OCI-LY1 (cell line): ENCODE data around the gene OXLD1.

ENCODE experiments used
- H2AFZ ChIP-seq: fragments of 200-600 bp; sonication (generic), shearing (Covaris generic); 2 replicates; pipeline ENCODE4 v1.6.0; 2014; ENCODE audit warnings: antibody characterized with exemption, mild to moderate bottlenecking, low read length
- H3F3A ChIP-seq: fragments of 200-600 bp; sonication (generic), shearing (Covaris generic); 2 replicates; pipeline ENCODE4 v1.6.0; 2014; ENCODE audit warnings: mild to moderate bottlenecking, antibody characterized with exemption, low read length, moderate library complexity; ENCODE audit not compliant: insufficient read depth
- H3K27ac ChIP-seq: fragments of 200-600 bp; sonication (generic); 2 replicates; pipeline ENCODE4 v1.5.1; 2014; ENCODE audit warnings: low read length, mixed run types, mild to moderate bottlenecking, low read depth; ENCODE audit not compliant: poor library complexity, severe bottlenecking
- H3K27me3 ChIP-seq: fragments of 200-600 bp; sonication (generic); 2 replicates; pipeline ENCODE4 v1.6.0; 2014; ENCODE audit warnings: antibody characterized with exemption, mild to moderate bottlenecking, low read length, moderate library complexity; ENCODE audit not compliant: insufficient read depth
- H3K36me3 ChIP-seq: fragments of 200-600 bp; sonication (generic); 2 replicates; pipeline ENCODE4 v1.6.1; 2014; ENCODE audit warnings: mild to moderate bottlenecking, antibody characterized with exemption, low read length, moderate library complexity, mixed read lengths; ENCODE audit not compliant: insufficient read depth
- H3K4me1 ChIP-seq: fragments of 200-600 bp; sonication (generic); 2 replicates; pipeline ENCODE4 v1.5.1; 2014; ENCODE audit warnings: mild to moderate bottlenecking, low read length, moderate library complexity; ENCODE audit not compliant: insufficient read depth, severe bottlenecking
- H3K4me2 ChIP-seq: fragments of 200-600 bp; sonication (generic), shearing (Covaris generic); 2 replicates; pipeline ENCODE4 v1.6.1; 2014; ENCODE audit warnings: low read length
- H3K4me3 ChIP-seq: fragments of 200-600 bp; sonication (generic); 2 replicates; pipeline ENCODE4 v1.5.1; 2014; ENCODE audit warnings: low read length, low read depth, mild to moderate bottlenecking, mixed read lengths; ENCODE audit not compliant: poor library complexity, severe bottlenecking
- H3K79me2 ChIP-seq: fragments of 200-600 bp; shearing (Covaris generic); 2 replicates; pipeline ENCODE4 v1.6.1; 2016; ENCODE audit warnings: mixed run types, low read length, mixed read lengths; ENCODE audit not compliant: insufficient read depth
- H3K9ac ChIP-seq: fragments of 200-600 bp; sonication (generic), shearing (Covaris generic); 2 replicates; pipeline ENCODE4 v1.6.1; 2014; ENCODE audit warnings: mild to moderate bottlenecking, low read length, mixed read lengths
- H3K9me2 ChIP-seq: fragments of 200-600 bp; sonication (generic), shearing (Covaris generic); 2 replicates; pipeline ENCODE4 v1.6.1; 2014; ENCODE audit warnings: low read depth, mild to moderate bottlenecking, low read length, mixed read lengths
- H3K9me3 ChIP-seq: fragments of 200-600 bp; shearing (Covaris generic); 2 replicates; pipeline ENCODE4 v1.6.1; 2014; ENCODE audit warnings: low read length, mixed read lengths
- H4K20me1 ChIP-seq: fragments of 200-600 bp; sonication (generic), shearing (Covaris generic); 2 replicates; pipeline ENCODE4 v1.6.0; 2016; ENCODE audit warnings: mild to moderate bottlenecking, low read length; ENCODE audit not compliant: insufficient read depth
- EZH2 ChIP-seq: fragments of 200-600 bp; sonication (generic), shearing (Covaris generic); IDR thresholded peaks from 2 replicates; pipeline ENCODE4 v1.8.0; 2017; ENCODE audit warnings: borderline replicate concordance, mixed run types, mild to moderate bottlenecking, antibody characterized with exemption, low read length, moderate library complexity, mixed read lengths
- TF ChIP-seq, protein P1 (sequence below): fragments of 200-600 bp; sonication (generic), shearing (Covaris generic); IDR thresholded peaks from 2 replicates; pipeline ENCODE4 v1.5.1; 2017; ENCODE audit warnings: mild to moderate bottlenecking, antibody characterized with exemption, low read length, moderate library complexity, mixed read lengths

OXLD1 gene

DNA sequence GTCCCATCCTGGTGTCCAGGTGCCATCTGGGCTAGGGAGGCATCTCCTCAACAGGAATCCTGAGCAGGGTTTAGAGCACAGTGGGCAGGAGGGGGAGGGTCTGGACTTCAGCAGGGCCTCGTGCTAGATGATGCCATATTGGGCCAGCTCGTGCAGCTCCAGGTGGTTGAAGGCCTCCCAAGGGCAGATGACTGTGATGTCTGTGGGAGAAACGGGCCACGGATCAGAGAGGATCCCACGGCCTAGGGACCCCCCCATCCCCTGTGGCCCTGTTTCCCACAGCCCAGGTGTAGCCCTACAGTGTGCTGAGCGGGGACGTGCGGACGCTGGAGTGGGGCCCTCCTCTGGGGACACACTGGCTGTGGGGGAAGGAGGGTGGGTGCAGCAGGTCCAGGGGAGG, 15.5 kb downstream of the OXLD1 start:
- H3K4me1 ChIP-seq = peaks cover 10% of the 10 kb centered on the region
- H3K4me2 ChIP-seq = no peak overlapping the region
- H3K27me3 ChIP-seq = peaks cover 23% of the 10 kb centered on the region
- no peaks in the 10 kb centered on the region for H3K9me3 ChIP-seq
- TF ChIP-seq, protein P1, sequence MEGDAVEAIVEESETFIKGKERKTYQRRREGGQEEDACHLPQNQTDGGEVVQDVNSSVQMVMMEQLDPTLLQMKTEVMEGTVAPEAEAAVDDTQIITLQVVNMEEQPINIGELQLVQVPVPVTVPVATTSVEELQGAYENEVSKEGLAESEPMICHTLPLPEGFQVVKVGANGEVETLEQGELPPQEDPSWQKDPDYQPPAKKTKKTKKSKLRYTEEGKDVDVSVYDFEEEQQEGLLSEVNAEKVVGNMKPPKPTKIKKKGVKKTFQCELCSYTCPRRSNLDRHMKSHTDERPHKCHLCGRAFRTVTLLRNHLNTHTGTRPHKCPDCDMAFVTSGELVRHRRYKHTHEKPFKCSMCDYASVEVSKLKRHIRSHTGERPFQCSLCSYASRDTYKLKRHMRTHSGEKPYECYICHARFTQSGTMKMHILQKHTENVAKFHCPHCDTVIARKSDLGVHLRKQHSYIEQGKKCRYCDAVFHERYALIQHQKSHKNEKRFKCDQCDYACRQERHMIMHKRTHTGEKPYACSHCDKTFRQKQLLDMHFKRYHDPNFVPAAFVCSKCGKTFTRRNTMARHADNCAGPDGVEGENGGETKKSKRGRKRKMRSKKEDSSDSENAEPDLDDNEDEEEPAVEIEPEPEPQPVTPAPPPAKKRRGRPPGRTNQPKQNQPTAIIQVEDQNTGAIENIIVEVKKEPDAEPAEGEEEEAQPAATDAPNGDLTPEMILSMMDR = no peak
- no peak for TF ChIP-seq EZH2
- H3K9me2 ChIP-seq = no peaks in the 10 kb centered on the region
- H3K79me2 ChIP-seq = no peaks in the 10 kb centered on the region
- H3K9ac ChIP-seq = no peak overlapping the region
- H3K4me3 ChIP-seq = no peak overlapping the region
- no peaks in the 10 kb centered on the region for H4K20me1 ChIP-seq
- H3K27ac ChIP-seq = no peak overlapping the region
- H3K36me3 ChIP-seq = no peaks in the 10 kb centered on the region; the same call in 1 of the 2 replicates
- H2AFZ ChIP-seq = no peak overlapping the region
- H3F3A ChIP-seq = no peaks in the 10 kb centered on the region

DNA sequence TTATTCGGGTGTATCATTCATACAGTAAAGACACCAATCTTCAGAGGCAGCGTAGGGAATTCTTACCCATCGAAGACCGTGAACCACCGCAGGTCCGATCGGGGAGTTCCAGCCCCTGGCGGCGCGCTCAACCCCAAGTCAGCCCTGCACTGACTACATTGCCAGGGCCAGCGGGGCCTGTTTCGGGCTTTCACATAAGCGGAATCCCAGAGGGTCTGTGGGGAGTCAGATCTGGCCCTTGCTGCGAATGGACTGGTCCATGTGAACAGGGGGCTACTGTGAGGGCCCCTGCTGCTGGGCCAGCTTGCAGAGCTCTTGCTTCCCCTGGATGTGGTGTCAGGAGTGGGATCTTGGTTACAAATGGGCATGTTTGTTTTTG, 17.7 kb downstream of the OXLD1 start:
- Histone ChIP-seq H3K4me1 (peaks cover 10% of the 10 kb centered on the region), H3F3A (no peaks in the 10 kb centered on the region), H3K9ac (no peak overlapping the region), H3K79me2 (no peaks in the 10 kb centered on the region), H3K36me3 (no peaks in the 10 kb centered on the region; the same call in 1 of the 2 replicates), H3K4me2 (no peak overlapping the region), H3K27me3 (peaks cover 24% of the 10 kb centered on the region), H4K20me1 (no peaks in the 10 kb centered on the region), H3K4me3 (no peak overlapping the region), H3K27ac (no peak overlapping the region), H3K9me2 (no peaks in the 10 kb centered on the region), H3K9me3 (no peaks in the 10 kb centered on the region), H2AFZ (no peak overlapping the region)
- no peak for TF ChIP-seq EZH2
- TF ChIP-seq, protein P1 = no peak

DNA sequence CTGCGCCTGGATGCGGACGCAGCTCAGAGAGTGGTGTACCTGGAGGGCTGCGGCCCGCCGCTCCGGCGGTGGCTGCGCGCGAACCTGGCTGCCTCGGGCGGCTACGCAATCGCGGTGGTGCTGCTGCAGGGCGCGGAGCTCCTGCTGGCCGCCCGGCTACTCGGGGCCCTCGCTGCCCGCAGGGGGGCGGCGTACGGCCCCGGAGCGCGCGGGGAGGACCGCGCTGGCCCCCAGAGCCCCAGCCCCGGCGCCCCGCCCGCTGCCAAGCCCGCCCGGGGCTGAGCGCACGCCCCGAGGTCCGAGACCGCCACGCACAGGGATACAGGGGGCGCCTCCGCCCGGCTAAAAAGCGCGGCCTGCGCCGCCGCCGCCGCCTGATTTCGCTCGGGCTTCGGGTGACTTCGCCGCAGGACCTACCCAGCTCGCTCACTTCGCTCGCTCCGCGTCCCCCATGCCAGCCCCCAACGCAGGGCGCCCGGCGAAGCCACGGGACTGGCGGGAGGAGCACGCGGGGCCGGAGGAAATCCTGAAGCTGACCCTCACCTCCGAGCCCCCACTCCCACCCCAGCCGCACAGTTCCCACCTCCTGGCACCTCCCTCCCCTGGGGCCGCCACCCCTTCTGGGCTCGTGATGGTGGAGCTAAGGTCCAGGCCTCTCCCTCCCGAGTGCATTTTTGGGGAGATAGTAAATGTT, 18.2 kb downstream of the OXLD1 start:
- H3K4me3 ChIP-seq = no peak overlapping the region

More for the DNA sequence above, 18.2 kb downstream of the OXLD1 start:
- no peak overlapping the region for H2AFZ ChIP-seq
- H3K9ac ChIP-seq = no peak overlapping the region
- no peaks in the 10 kb centered on the region; the same call in 1 of the 2 replicates for H3K36me3 ChIP-seq
- H4K20me1 ChIP-seq = no peaks in the 10 kb centered on the region
- no peaks in the 10 kb centered on the region for H3K9me3 ChIP-seq
- H3K79me2 ChIP-seq = no peaks in the 10 kb centered on the region
- peaks cover 6% of the 10 kb centered on the region for H3K4me1 ChIP-seq
- no peaks in the 10 kb centered on the region for H3K9me2 ChIP-seq
- no peak for TF ChIP-seq EZH2
- TF ChIP-seq, protein P1 = no peak
- H3F3A ChIP-seq = no peaks in the 10 kb centered on the region
- no peak overlapping the region for H3K27ac ChIP-seq
- H3K4me2 ChIP-seq = no peak overlapping the region
- peaks cover 20% of the 10 kb centered on the region for H3K27me3 ChIP-seq
